Activated CD4-positive, alpha-beta T cell treated with anti-CD3 and anti-CD28 coated beads, Interleukin-2, amount 10 ng/mL, durations not matched to agents 7 days and 5 days (primary cell): Measurements from ENCODE around the gene LIME1. TPM values are rescaled to one million over a fixed set of nuclear protein-coding genes. Genes with fewer than 3 reads are reported as not detected.
"Not testable (repeated sequence)": the region's sequence is repeated elsewhere in the genome, so short reads cannot be mapped to it uniquely, and the experiment has no call there.

Experiments used
- CTCF ChIA-PET: fragments of 350-600 bp; sonication (Branson Sonifier 250); formaldehyde crosslinking; loops from one replicate; lab custom pipeline; 2021; ENCODE audit warnings: antibody characterized with exemption; lab: Charles Lee
- POLR2A ChIA-PET: fragments of 350-600 bp; sonication (Branson Sonifier 250); formaldehyde crosslinking; loops from one replicate; lab custom pipeline; 2021; ENCODE audit warnings: antibody characterized with exemption; lab: Charles Lee
- DNase-seq: peaks from one replicate; pipeline ENCODE4 v3.0.0-alpha.2; 2020
- H3K27ac Mint-ChIP-seq: one replicate; pipeline ENCODE4 v1.8.0; 2021; ENCODE audit warnings: mild to moderate bottlenecking, moderate library complexity, mixed read lengths
- H3K27me3 Mint-ChIP-seq: one replicate; pipeline ENCODE4 v1.8.0; 2021; ENCODE audit warnings: mixed read lengths
- H3K36me3 Mint-ChIP-seq: one replicate; pipeline ENCODE4 v1.8.0; 2021; ENCODE audit warnings: low read depth, mixed read lengths
- H3K4me1 Mint-ChIP-seq: one replicate; pipeline ENCODE4 v1.8.0; 2021; ENCODE audit warnings: mixed read lengths
- H3K4me3 Mint-ChIP-seq: one replicate; pipeline ENCODE4 v1.8.0; 2021; ENCODE audit warnings: mild to moderate bottlenecking, moderate library complexity, mixed read lengths
- H3K9me3 Mint-ChIP-seq: one replicate; pipeline ENCODE4 v1.8.0; 2021; ENCODE audit warnings: mixed read lengths
- total RNA-seq, 2 experiments: library from RNA; stranded (reverse); gene quantifications; one replicate each; pipeline ENCODE4 v1.2.3, GENCODE V29; 2021

The LIME1 gene
- total RNA-seq, 2 experiments from 2014 or later, result 253 to 302 TPM

- no peaks in the 10 kb centered on the region for H3K27me3 Mint-ChIP-seq
- H3K4me1 Mint-ChIP-seq, result peaks cover 47% of the 10 kb centered on the region
- ChIA-PET POLR2A (interaction anchor here (0.5 to 1.2 kb wide), 2 partner anchors 34 to 133 kb away, joined by 4 read pairs; no protein-coding TSS in a partner anchor), CTCF (interaction anchor here (0.6 to 3.4 kb wide), 14 partner anchors 9 to 332 kb away, joined by 3 to 20 read pairs (median 4); partner anchors contain the start of genes LIME1 and TPD52L2)
- peak overlapping the region; percentile 89 for H3K4me3 Mint-ChIP-seq
- H3K36me3 Mint-ChIP-seq, result peaks cover 57% of the 10 kb centered on the region
- H3K27ac Mint-ChIP-seq, result peak overlapping the region; percentile 87
- peaks cover under 1% of the 10 kb centered on the region for H3K9me3 Mint-ChIP-seq
- peak; percentile 79 for DNase-seq
Measured at GRCh38 chr20:63706852-63707557, 29.5 kb upstream of the LIME1 start.

GRCh38 chr20:63707558-63708300 lies 28.7 kb upstream of the LIME1 start, which contains the start of the genes ARFRP1 and ZGPAT:
ARFRP1 (minus strand) TSS chr20:63707976; CDS start chr20:63707091, 885 bp downstream.
ZGPAT (plus strand) TSS chr20:63708039; CDS start chr20:63708581, 542 bp downstream.
- DNase-seq, result peak; percentile 88

GRCh38 chr20:63708301-63709148 lies 27.9 kb upstream of the LIME1 start:
- DNase-seq, result no peak
- Mint-ChIP-seq H3K36me3 (peaks cover 66% of the 10 kb centered on the region), H3K27me3 (no peaks in the 10 kb centered on the region), H3K4me3 (peak overlapping the region; percentile 76), H3K9me3 (peaks cover 4% of the 10 kb centered on the region), H3K4me1 (peaks cover 52% of the 10 kb centered on the region), H3K27ac (peak overlapping the region; percentile 71)
- ChIA-PET CTCF (interaction anchor here (0.9 to 3.4 kb wide), 15 partner anchors 10 to 330 kb away, joined by 3 to 20 read pairs (median 5); partner anchors contain the start of genes LIME1, PTK6 and TPD52L2), POLR2A (interaction anchor here (0.6 to 1.2 kb wide), 3 partner anchors 14 to 69 kb away, joined by 3 to 4 read pairs (median 3); no protein-coding TSS in a partner anchor)

More at GRCh38 chr20:63707558-63708300, 28.7 kb upstream of the LIME1 start, which contains the start of the genes ARFRP1 and ZGPAT:
- Mint-ChIP-seq H3K4me1 (peaks cover 50% of the 10 kb centered on the region), H3K27ac (peak within 1 kb of the TSS; percentile 87), H3K9me3 (peaks cover 4% of the 10 kb centered on the region), H3K4me3 (peak within 1 kb of the TSS; percentile 89), H3K27me3 (no peaks in the 10 kb centered on the region), H3K36me3 (peaks cover 64% of the 10 kb centered on the region)
- ChIA-PET CTCF (interaction anchor here (0.6 to 3.4 kb wide), 17 partner anchors 9 to 331 kb away, joined by 3 to 20 read pairs (median 5); partner anchors contain the start of genes LIME1, PTK6 and TPD52L2), POLR2A (interaction anchor here (0.6 to 1.2 kb wide), 3 partner anchors 15 to 68 kb away, joined by 3 to 4 read pairs (median 3); no protein-coding TSS in a partner anchor)

- DNase-seq, result no peak
- H3K9me3 Mint-ChIP-seq, result peaks cover 4% of the 10 kb centered on the region
- POLR2A ChIA-PET, result no interaction called here
- H3K4me1 Mint-ChIP-seq, result peaks cover 52% of the 10 kb centered on the region
- H3K4me3 Mint-ChIP-seq, result peak overlapping the region; percentile 76
- no peaks in the 10 kb centered on the region for H3K27me3 Mint-ChIP-seq
- CTCF ChIA-PET, result interaction anchor here (1.3 to 3.3 kb wide), 4 partner anchors 11 to 330 kb away, joined by 4 to 12 read pairs (median 6); partner anchors contain the start of genes LIME1 and PTK6
- H3K27ac Mint-ChIP-seq, result peak overlapping the region; percentile 50
- peaks cover 69% of the 10 kb centered on the region for H3K36me3 Mint-ChIP-seq
Measured at GRCh38 chr20:63709149-63709527, 27.3 kb upstream of the LIME1 start.

- DNase-seq, result no peak
- ChIA-PET CTCF (interaction anchor here (0.6 to 1.9 kb wide), 4 partner anchors 11 to 84 kb away, joined by 3 to 7 read pairs (median 4); partner anchors contain the start of gene LIME1), POLR2A (no interaction called here)
- Mint-ChIP-seq H3K36me3 (peaks cover 73% of the 10 kb centered on the region), H3K9me3 (peaks cover 13% of the 10 kb centered on the region), H3K27ac (no peak overlapping the region), H3K4me1 (peaks cover 49% of the 10 kb centered on the region), H3K4me3 (no peak overlapping the region), H3K27me3 (no peaks in the 10 kb centered on the region)
Measured at GRCh38 chr20:63711085-63711645, 25.3 kb upstream of the LIME1 start.

GRCh38 chr20:63712191-63712590 lies 24.3 kb upstream of the LIME1 start:
- peaks cover 45% of the 10 kb centered on the region for H3K4me1 Mint-ChIP-seq
- POLR2A ChIA-PET, result no interaction called here
- CTCF ChIA-PET, result interaction anchor here (0.6 to 1.9 kb wide), 6 partner anchors 10 to 70 kb away, joined by 3 to 8 read pairs (median 4); partner anchors contain the start of gene LIME1

GRCh38 chr20:63714858-63715257 lies 21.6 kb upstream of the LIME1 start:
- Mint-ChIP-seq H3K4me1 (peaks cover 42% of the 10 kb centered on the region), H3K9me3 (peaks cover 24% of the 10 kb centered on the region), H3K36me3 (peaks cover 84% of the 10 kb centered on the region), H3K4me3 (no peak overlapping the region), H3K27me3 (no peaks in the 10 kb centered on the region), H3K27ac (no peak overlapping the region)
- no peak for DNase-seq
- POLR2A ChIA-PET, result no interaction called here
- CTCF ChIA-PET, result interaction anchor here (0.6 to 0.7 kb wide), 2 partner anchors 305 to 780 kb away, joined by 3 read pairs; no protein-coding TSS in a partner anchor

More at GRCh38 chr20:63712191-63712590, 24.3 kb upstream of the LIME1 start:
- no peak overlapping the region for H3K27ac Mint-ChIP-seq
- H3K4me3 Mint-ChIP-seq, result no peak overlapping the region
- H3K36me3 Mint-ChIP-seq, result peaks cover 74% of the 10 kb centered on the region
- no peak for DNase-seq
- H3K27me3 Mint-ChIP-seq, result no peaks in the 10 kb centered on the region
- peaks cover 15% of the 10 kb centered on the region for H3K9me3 Mint-ChIP-seq

- CTCF ChIA-PET, result interaction anchor here (0.8 to 1.2 kb wide), 3 partner anchors 9 to 15 kb away, joined by 3 to 4 read pairs (median 3); partner anchors contain the start of genes ARFRP1 and ZGPAT
- Mint-ChIP-seq H3K9me3 (peaks cover 20% of the 10 kb centered on the region), H3K4me3 (no peak overlapping the region), H3K4me1 (peaks cover 29% of the 10 kb centered on the region), H3K27ac (no peak overlapping the region), H3K27me3 (no peaks in the 10 kb centered on the region), H3K36me3 (peaks cover 84% of the 10 kb centered on the region)
- DNase-seq, result no peak
- POLR2A ChIA-PET, result no interaction called here
Measured at GRCh38 chr20:63718996-63719395, 17.5 kb upstream of the LIME1 start.

GRCh38 chr20:63722967-63723622 lies 13.4 kb upstream of the LIME1 start:
- peaks cover 16% of the 10 kb centered on the region for H3K9me3 Mint-ChIP-seq
- peak overlapping the region; percentile 9 for H3K27ac Mint-ChIP-seq
- ChIA-PET POLR2A (interaction anchor here (0.6 kb wide), 1 partner anchor 15 kb away, joined by 3 read pairs; the partner anchor contains the start of genes ARFRP1 and ZGPAT), CTCF (interaction anchor here (0.8 to 1.2 kb wide), 6 partner anchors 11 to 186 kb away, joined by 3 to 6 read pairs (median 4); partner anchors contain the start of genes LIME1 and PTK6)
- DNase-seq, H3K27me3 Mint-ChIP-seq, H3K4me3 Mint-ChIP-seq: not testable (repeated sequence)
- H3K4me1 Mint-ChIP-seq, result peaks cover 40% of the 10 kb centered on the region
- peaks cover 76% of the 10 kb centered on the region for H3K36me3 Mint-ChIP-seq

- H3K9me3 Mint-ChIP-seq, H3K27me3 Mint-ChIP-seq, POLR2A ChIA-PET, H3K27ac Mint-ChIP-seq, DNase-seq, H3K4me3 Mint-ChIP-seq: not testable (repeated sequence)
- CTCF ChIA-PET, result interaction anchor here (1.0 kb wide), 1 partner anchor 22 kb away, joined by 4 read pairs; the partner anchor contains the start of genes ARFRP1 and ZGPAT
- Mint-ChIP-seq H3K36me3 (peaks cover 45% of the 10 kb centered on the region), H3K4me1 (peaks cover 40% of the 10 kb centered on the region)
Measured at GRCh38 chr20:63730189-63730733, 6.2 kb upstream of the LIME1 start.
